IMR-90 (cell line): ENCODE data around the gene RAPGEF5. TPM values are rescaled to one million over a fixed set of nuclear protein-coding genes. Genes with fewer than 3 reads are reported as not detected.

Source experiments
- ATAC-seq: fragments of 200-7000 bp; cut with Tn5 transposase; 2 replicates; pipeline ENCODE4 v1.9.1; 2020; ENCODE audit warnings: low read depth, mild to moderate bottlenecking, moderate library complexity
- BruUV-seq: library from RNA; stranded (reverse); fragments of 400-500 nt; replicated peaks from 2 replicates; lab custom pipeline; 2021; lab: Mats Ljungman, UMichigan
- CTCF ChIA-PET: fragments of 300-600 bp; formaldehyde crosslinking; extraction: SDS; loops from one replicate; lab custom pipeline; 2021; ENCODE audit warnings: antibody characterized with exemption; lab: Yijun Ruan, JAX
- POLR2A ChIA-PET: fragments of 300-600 bp; sonication (Branson Sonifier 250); formaldehyde crosslinking; loops from one replicate; lab custom pipeline; 2022; ENCODE audit warnings: antibody characterized with exemption; ENCODE audit not compliant: unreplicated experiment; lab: Charles Lee
- DNase-seq: peaks from one replicate; pipeline ENCODE4 v3.0.0; 2013
- H2AFZ ChIP-seq: replicated peaks from 2 replicates; pipeline ENCODE3; 2013; ENCODE audit warnings: low read length, mild to moderate bottlenecking; ENCODE audit not compliant: poor library complexity
- H2AK5ac ChIP-seq: 2 replicates; pipeline ENCODE4 v1.6.1; 2013; ENCODE audit warnings: low read depth, low read length, inconsistent platforms
- H2AK9ac ChIP-seq: replicated peaks from 2 replicates; pipeline ENCODE3; 2013; ENCODE audit warnings: mild to moderate bottlenecking, low read depth, low read length, moderate library complexity; ENCODE audit not compliant: poor library complexity
- H2BK120ac ChIP-seq: 2 replicates; pipeline ENCODE4 v1.6.1; 2013; ENCODE audit warnings: low read depth, low read length, inconsistent platforms
- H2BK15ac ChIP-seq: 3 replicates; pipeline ENCODE4 v1.6.1; 2013; ENCODE audit warnings: low read depth, low read length, inconsistent platforms
- H2BK20ac ChIP-seq: 2 replicates; pipeline ENCODE4 v1.6.1; 2013; ENCODE audit warnings: low read depth, mild to moderate bottlenecking, inconsistent platforms, low read length, moderate library complexity
- H2BK5ac ChIP-seq: 2 replicates; pipeline ENCODE4 v1.6.1; 2013; ENCODE audit warnings: mild to moderate bottlenecking, low read depth, low read length, inconsistent platforms; ENCODE audit not compliant: poor library complexity, severe bottlenecking
- H3K14ac ChIP-seq: replicated peaks from 2 replicates; pipeline ENCODE4 v1.6.1; 2013; ENCODE audit warnings: low read depth, low read length, inconsistent platforms
- H3K18ac ChIP-seq: 2 replicates; pipeline ENCODE4 v1.6.1; 2013; ENCODE audit warnings: low read depth, low read length, control low read depth
- H3K23ac ChIP-seq: 2 replicates; pipeline ENCODE4 v1.6.1; 2013; ENCODE audit warnings: low read depth, low read length, inconsistent platforms
- H3K27ac ChIP-seq: 2 replicates; pipeline ENCODE4 v1.5.1; 2013; ENCODE audit warnings: mild to moderate bottlenecking, control low read depth, low read length; ENCODE audit not compliant: insufficient read depth
- H3K27me3 ChIP-seq: 2 replicates; pipeline ENCODE4 v1.6.1; 2013; ENCODE audit warnings: low read length; ENCODE audit not compliant: control insufficient read depth, insufficient read depth
- H3K36me3 ChIP-seq: 2 replicates; pipeline ENCODE4 v1.6.1; 2013; ENCODE audit warnings: low read length, mixed read lengths; ENCODE audit not compliant: control insufficient read depth, insufficient read depth
- H3K4ac ChIP-seq: 2 replicates; pipeline ENCODE4 v1.6.1; 2013; ENCODE audit warnings: low read depth, low read length, inconsistent platforms
- H3K4me1 ChIP-seq: 2 replicates; pipeline ENCODE4 v1.6.1; 2013; ENCODE audit warnings: low read length, mixed read lengths; ENCODE audit not compliant: control insufficient read depth, insufficient read depth
- H3K4me2 ChIP-seq: 2 replicates; pipeline ENCODE4 v1.6.1; 2013; ENCODE audit warnings: low read depth, mild to moderate bottlenecking, control low read depth, low read length, moderate library complexity
- H3K4me3 ChIP-seq: 2 replicates; pipeline ENCODE4 v1.5.1; 2013; ENCODE audit warnings: low read depth, mild to moderate bottlenecking, control low read depth, low read length, moderate library complexity; ENCODE audit not compliant: insufficient read depth
- H3K56ac ChIP-seq: 2 replicates; pipeline ENCODE4 v1.6.1; 2013; ENCODE audit warnings: low read length, inconsistent platforms; ENCODE audit not compliant: insufficient read depth; ENCODE audit errors: extremely low read depth
- H3K79me1 ChIP-seq, 2 experiments: 2 replicates each; pipeline ENCODE4 v1.6.1; 2013; ENCODE audit warnings: low read length in 2 of 2, inconsistent platforms in 1 of 2, low read depth in 1 of 2
- H3K9ac ChIP-seq: 2 replicates; pipeline ENCODE4 v1.6.1; 2013; ENCODE audit warnings: low read depth, low read length, control low read depth
- H3K9me1 ChIP-seq: 2 replicates; pipeline ENCODE4 v1.6.1; 2013; ENCODE audit warnings: low read length, inconsistent platforms; ENCODE audit not compliant: insufficient read depth
- H3K9me3 ChIP-seq: 2 replicates; pipeline ENCODE4 v1.6.1; 2013; ENCODE audit warnings: low read length; ENCODE audit not compliant: control insufficient read depth, insufficient read depth
- H4K20me1 ChIP-seq: 2 replicates; pipeline ENCODE4 v1.6.1; 2013; ENCODE audit warnings: low read length, inconsistent platforms; ENCODE audit not compliant: insufficient read depth
- H4K5ac ChIP-seq: 2 replicates; pipeline ENCODE4 v1.6.1; 2013; ENCODE audit warnings: mild to moderate bottlenecking, low read depth, low read length, control low read depth
- H4K8ac ChIP-seq, 2 experiments: 2 replicates each; pipeline ENCODE4 v1.6.1; 2013; ENCODE audit warnings: low read depth in 2 of 2, low read length in 2 of 2, control low read depth in 1 of 2, inconsistent platforms in 1 of 2
- H4K91ac ChIP-seq: 2 replicates; pipeline ENCODE4 v1.6.1; 2013; ENCODE audit warnings: low read depth, low read length, inconsistent platforms; ENCODE audit not compliant: insufficient read depth
- BHLHE40 ChIP-seq: fragments of 150-350 bp; IDR thresholded peaks from 2 replicates; pipeline ENCODE4 v1.6.1; 2016; ENCODE audit warnings: mild to moderate bottlenecking, low read depth, low read length
- CEBPB ChIP-seq: IDR thresholded peaks from 2 replicates; pipeline ENCODE4 v1.6.1; 2012; ENCODE audit warnings: low read depth, low read length, improper control_type of control experiment
- CHD1 ChIP-seq: IDR thresholded peaks from 2 replicates; pipeline ENCODE4 v1.6.1; 2012; ENCODE audit warnings: low read depth, low read length, improper control_type of control experiment
- ELK1 ChIP-seq: fragments of 150-350 bp; IDR thresholded peaks from 2 replicates; pipeline ENCODE4 v1.6.1; 2016; ENCODE audit warnings: low read depth, mild to moderate bottlenecking, low read length, moderate library complexity, borderline replicate concordance
- FOS ChIP-seq: fragments of 150-350 bp; IDR thresholded peaks from 2 replicates; pipeline ENCODE4 v1.6.1; 2016; ENCODE audit warnings: low read depth, low read length
- MAFK ChIP-seq: IDR thresholded peaks from 2 replicates; pipeline ENCODE4 v1.6.1; 2012; ENCODE audit warnings: low read depth, low read length, improper control_type of control experiment
- MAZ ChIP-seq: IDR thresholded peaks from 2 replicates; pipeline ENCODE4 v1.6.1; 2012; ENCODE audit warnings: low read depth, mild to moderate bottlenecking, low read length, improper control_type of control experiment, moderate library complexity, borderline replicate concordance
- MXI1 ChIP-seq: IDR thresholded peaks from 2 replicates; pipeline ENCODE4 v1.6.1; 2012; ENCODE audit warnings: low read depth, mild to moderate bottlenecking, low read length, moderate library complexity, borderline replicate concordance
- NFE2L2 ChIP-seq: fragments of 150-350 bp; IDR thresholded peaks from 2 replicates; pipeline ENCODE4 v1.6.1; 2016; ENCODE audit warnings: low read depth, mild to moderate bottlenecking, low read length
- POLR2A ChIP-seq: IDR thresholded peaks from 2 replicates; pipeline ENCODE4 v1.6.1; 2012; ENCODE audit warnings: mild to moderate bottlenecking, low read depth, low read length
- RAD21 ChIP-seq: IDR thresholded peaks from 2 replicates; pipeline ENCODE4 v1.6.1; 2012; ENCODE audit warnings: low read length, improper control_type of control experiment
- RCOR1 ChIP-seq: IDR thresholded peaks from 2 replicates; pipeline ENCODE4 v1.6.1; 2012; ENCODE audit warnings: mild to moderate bottlenecking, low read length, improper control_type of control experiment; ENCODE audit not compliant: insufficient replicate concordance
- RFX5 ChIP-seq: IDR thresholded peaks from 2 replicates; pipeline ENCODE4 v1.8.0; 2012; ENCODE audit warnings: low read depth, mild to moderate bottlenecking, low read length, moderate library complexity
- SMC3 ChIP-seq: fragments of 150-350 bp; IDR thresholded peaks from 2 replicates; pipeline ENCODE4 v1.6.1; 2016; ENCODE audit warnings: low read depth, mild to moderate bottlenecking, antibody characterized with exemption, low read length, moderate library complexity
- WGBS, 2 experiments: methylation state at CpG; one replicate each; pipeline versions ENCODE4 v1.1.5 to v1.1.7; 2013; ENCODE audit warnings: missing lambda C conversion rate in 2 of 2; ENCODE audit not compliant: insufficient read length in 1 of 2; ENCODE audit errors: extremely low coverage in 2 of 2; 5-methylcytosine and 5-hydroxymethylcytosine counted together
- dilution Hi-C: fragments of 300-500 bp; cut with HindIII; formaldehyde crosslinking; loops from one replicate; pipeline ENCODE4 v1.14.3; 2018; ENCODE audit warnings: low sequenced_read_pairs; ENCODE audit not compliant: unreplicated experiment
- in situ Hi-C: fragments of 300-500 bp; cut with MboI; formaldehyde crosslinking; loops from 3 replicates; pipeline ENCODE4 v1.14.3; 2019; ENCODE audit warnings: low sequenced_read_pairs, inconsistent platforms, mixed read lengths
- intact Hi-C: fragments of 100-400 bp; cut with micrococcal nuclease; formaldehyde crosslinking; loops from 2 replicates; pipeline ENCODE4 v1.10.0; 2022
- polyA plus RNA-seq, 3 experiments: library from polyadenylated mRNA; depleted of rRNA; stranded (reverse); fragments of >200 nt; gene quantifications; 2 replicates each; pipeline ENCODE4 v1.2.3, GENCODE V29; 2012; ENCODE audit warnings: low replicate concordance in 1 of 3
- total RNA-seq: library from RNA; depleted of rRNA; stranded (reverse); fragments of >200 nt; gene quantifications from 2 replicates; pipeline ENCODE4 v1.2.3, GENCODE V29; 2012
- TF ChIP-seq, protein P1 (sequence below): conservative IDR thresholded peaks from 2 replicates; pipeline ENCODE4 v1.5.1; 2012; ENCODE audit warnings: mild to moderate bottlenecking, low read depth, low read length, improper control_type of control experiment
- TF ChIP-seq, protein P2 (sequence below): fragments of 150-350 bp; IDR thresholded peaks from 2 replicates; pipeline ENCODE4 v1.6.1; 2017; ENCODE audit warnings: mild to moderate bottlenecking, antibody characterized with exemption, low read length, low read depth

RAPGEF5 gene
- total and polyA plus RNA-seq, 2 of the 4 experiments (the other 2 are of a cell fraction), result 0.05 to 0.18 TPM

DNA sequence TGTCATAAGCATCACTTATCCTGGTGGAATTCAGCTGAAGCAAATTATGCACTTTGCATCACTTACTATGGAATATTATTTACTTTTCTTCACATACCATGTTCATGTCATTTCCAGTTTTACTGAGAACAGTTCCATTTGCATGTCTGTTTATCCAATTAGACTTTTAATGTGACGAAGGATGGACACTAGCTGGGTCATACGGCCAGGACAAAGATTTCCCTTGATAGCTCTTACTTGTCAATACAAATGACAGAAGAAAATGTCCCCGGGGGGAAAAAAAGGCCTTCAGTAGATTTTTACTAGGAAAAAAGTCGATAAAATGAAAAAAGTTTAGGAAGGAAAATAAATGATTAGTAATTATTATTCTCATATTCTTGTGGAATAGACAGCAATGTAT lies 106.6 kb downstream of the RAPGEF5 start:
- Histone ChIP-seq H3K56ac (no peak overlapping the region), H3K4me1 (0 out of 2 replicates have a peak, but pooled peaks cover 3% of the 10 kb centered on the region), H3K27ac (no peak overlapping the region), H2AFZ (no peak overlapping the region), H3K4me3 (no peak overlapping the region), H3K18ac (no peak overlapping the region), H3K36me3 (no peaks in the 10 kb centered on the region), H2BK20ac (no peak overlapping the region), H4K5ac (no peak overlapping the region), H2AK5ac (no peak overlapping the region), H4K20me1 (no peaks in the 10 kb centered on the region), H3K4me2 (no peak overlapping the region), H4K91ac (no peak overlapping the region), H3K9ac (no peak overlapping the region), H2AK9ac (no peak overlapping the region), H3K9me1 (no peaks in the 10 kb centered on the region), H4K8ac (no peak overlapping the region), H3K23ac (no peak overlapping the region), H2BK120ac (no peak overlapping the region), H3K9me3 (no peaks in the 10 kb centered on the region), H3K14ac (no peak overlapping the region), H2BK5ac (no peak overlapping the region), H3K27me3 (peaks cover 6% of the 10 kb centered on the region), H3K4ac (no peak overlapping the region), H3K79me1 (no peaks in the 10 kb centered on the region), H2BK15ac (no peak overlapping the region)
- ATAC-seq (no peak), DNase-seq (no peak)
- POLR2A ChIA-PET, result no interaction called here
- CTCF ChIA-PET, result interaction anchor here (0.6 kb wide), 1 partner anchor 202 kb away, joined by 3 read pairs; no protein-coding TSS in a partner anchor
- no CpG with 5 or more reads among the region's 4 CpGs for WGBS, 2 experiments
- dilution Hi-C loops (no loop called here), in situ Hi-C loops (no loop called here), intact Hi-C loops (no loop called here)
- no TSS peak for BruUV-seq
- TF ChIP-seq RCOR1 (no peak), POLR2A (no peak), FOS (no peak), SMC3 (no peak), MAZ (no peak), CHD1 (no peak), CEBPB (no peak), RFX5 (no peak), BHLHE40 (no peak), MAFK (no peak), NFE2L2 (no peak), ELK1 (no peak), RAD21 (no peak), MXI1 (no peak)
- TF ChIP-seq, protein P1, sequence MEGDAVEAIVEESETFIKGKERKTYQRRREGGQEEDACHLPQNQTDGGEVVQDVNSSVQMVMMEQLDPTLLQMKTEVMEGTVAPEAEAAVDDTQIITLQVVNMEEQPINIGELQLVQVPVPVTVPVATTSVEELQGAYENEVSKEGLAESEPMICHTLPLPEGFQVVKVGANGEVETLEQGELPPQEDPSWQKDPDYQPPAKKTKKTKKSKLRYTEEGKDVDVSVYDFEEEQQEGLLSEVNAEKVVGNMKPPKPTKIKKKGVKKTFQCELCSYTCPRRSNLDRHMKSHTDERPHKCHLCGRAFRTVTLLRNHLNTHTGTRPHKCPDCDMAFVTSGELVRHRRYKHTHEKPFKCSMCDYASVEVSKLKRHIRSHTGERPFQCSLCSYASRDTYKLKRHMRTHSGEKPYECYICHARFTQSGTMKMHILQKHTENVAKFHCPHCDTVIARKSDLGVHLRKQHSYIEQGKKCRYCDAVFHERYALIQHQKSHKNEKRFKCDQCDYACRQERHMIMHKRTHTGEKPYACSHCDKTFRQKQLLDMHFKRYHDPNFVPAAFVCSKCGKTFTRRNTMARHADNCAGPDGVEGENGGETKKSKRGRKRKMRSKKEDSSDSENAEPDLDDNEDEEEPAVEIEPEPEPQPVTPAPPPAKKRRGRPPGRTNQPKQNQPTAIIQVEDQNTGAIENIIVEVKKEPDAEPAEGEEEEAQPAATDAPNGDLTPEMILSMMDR, result no peak
- TF ChIP-seq, protein P2, sequence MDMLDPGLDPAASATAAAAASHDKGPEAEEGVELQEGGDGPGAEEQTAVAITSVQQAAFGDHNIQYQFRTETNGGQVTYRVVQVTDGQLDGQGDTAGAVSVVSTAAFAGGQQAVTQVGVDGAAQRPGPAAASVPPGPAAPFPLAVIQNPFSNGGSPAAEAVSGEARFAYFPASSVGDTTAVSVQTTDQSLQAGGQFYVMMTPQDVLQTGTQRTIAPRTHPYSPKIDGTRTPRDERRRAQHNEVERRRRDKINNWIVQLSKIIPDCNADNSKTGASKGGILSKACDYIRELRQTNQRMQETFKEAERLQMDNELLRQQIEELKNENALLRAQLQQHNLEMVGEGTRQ, result no peak
